BE2C (cell line): ENCODE data around the gene RBM33.

ENCODE experiments used
- DNase-seq: peaks from one replicate; pipeline ENCODE4 v3.0.0-alpha.2; 2020
- H3K27me3 ChIP-seq: fragments of 250-450 bp; sonication (Bioruptor Pico); 2 replicates; pipeline ENCODE4 v1.5.1; 2020; ENCODE audit warnings: mild to moderate bottlenecking
- H3K36me3 ChIP-seq: fragments of 250-450 bp; sonication (Bioruptor Pico); 2 replicates; pipeline ENCODE4 v1.5.1; 2020; ENCODE audit warnings: mild to moderate bottlenecking
- H3K4me1 ChIP-seq: fragments of 250-450 bp; sonication (Bioruptor Pico); 2 replicates; pipeline ENCODE4 v1.5.1; 2020
- H3K4me3 ChIP-seq: 2 replicates; pipeline ENCODE4 v1.5.1; 2011; ENCODE audit warnings: low read depth, low read length
- H3K9me3 ChIP-seq: fragments of 250-450 bp; sonication (Bioruptor Pico); 2 replicates; pipeline ENCODE4 v1.5.1; 2020
- TF ChIP-seq, protein P1 (sequence below): IDR thresholded peaks from 2 replicates; pipeline ENCODE4 v1.5.1; 2012; ENCODE audit warnings: mild to moderate bottlenecking, low read depth, low read length

Gene RBM33

DNA sequence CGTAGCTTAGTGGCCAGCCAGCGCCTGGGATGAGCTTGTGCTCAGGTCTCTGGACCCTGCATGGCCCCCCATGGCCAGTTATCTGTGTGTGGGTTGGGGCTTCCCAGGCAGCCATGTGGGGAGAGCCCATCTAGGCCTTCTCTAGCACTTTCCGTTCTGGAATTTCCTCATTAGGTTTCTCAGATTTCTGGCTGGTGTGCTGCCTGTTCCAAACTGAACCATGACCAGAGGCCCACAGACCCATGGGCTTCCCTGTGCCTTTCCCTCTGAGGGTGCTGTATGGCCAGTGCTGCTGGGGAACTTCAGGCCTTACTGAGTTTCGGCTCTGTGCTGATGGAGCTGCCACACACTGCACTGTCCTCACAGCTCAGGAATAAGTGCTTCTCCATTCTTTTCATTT lies 117.6 kb downstream of the RBM33 start:
- Histone ChIP-seq H3K9me3 (no peaks in the 10 kb centered on the region; the same call in 1 of the 2 replicates), H3K27me3 (no peaks in the 10 kb centered on the region), H3K36me3 (peaks cover 33% of the 10 kb centered on the region), H3K4me1 (no peaks in the 10 kb centered on the region), H3K4me3 (no peak overlapping the region)
- DNase-seq = no peak
- TF ChIP-seq, protein P1, sequence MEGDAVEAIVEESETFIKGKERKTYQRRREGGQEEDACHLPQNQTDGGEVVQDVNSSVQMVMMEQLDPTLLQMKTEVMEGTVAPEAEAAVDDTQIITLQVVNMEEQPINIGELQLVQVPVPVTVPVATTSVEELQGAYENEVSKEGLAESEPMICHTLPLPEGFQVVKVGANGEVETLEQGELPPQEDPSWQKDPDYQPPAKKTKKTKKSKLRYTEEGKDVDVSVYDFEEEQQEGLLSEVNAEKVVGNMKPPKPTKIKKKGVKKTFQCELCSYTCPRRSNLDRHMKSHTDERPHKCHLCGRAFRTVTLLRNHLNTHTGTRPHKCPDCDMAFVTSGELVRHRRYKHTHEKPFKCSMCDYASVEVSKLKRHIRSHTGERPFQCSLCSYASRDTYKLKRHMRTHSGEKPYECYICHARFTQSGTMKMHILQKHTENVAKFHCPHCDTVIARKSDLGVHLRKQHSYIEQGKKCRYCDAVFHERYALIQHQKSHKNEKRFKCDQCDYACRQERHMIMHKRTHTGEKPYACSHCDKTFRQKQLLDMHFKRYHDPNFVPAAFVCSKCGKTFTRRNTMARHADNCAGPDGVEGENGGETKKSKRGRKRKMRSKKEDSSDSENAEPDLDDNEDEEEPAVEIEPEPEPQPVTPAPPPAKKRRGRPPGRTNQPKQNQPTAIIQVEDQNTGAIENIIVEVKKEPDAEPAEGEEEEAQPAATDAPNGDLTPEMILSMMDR = no peak

DNA sequence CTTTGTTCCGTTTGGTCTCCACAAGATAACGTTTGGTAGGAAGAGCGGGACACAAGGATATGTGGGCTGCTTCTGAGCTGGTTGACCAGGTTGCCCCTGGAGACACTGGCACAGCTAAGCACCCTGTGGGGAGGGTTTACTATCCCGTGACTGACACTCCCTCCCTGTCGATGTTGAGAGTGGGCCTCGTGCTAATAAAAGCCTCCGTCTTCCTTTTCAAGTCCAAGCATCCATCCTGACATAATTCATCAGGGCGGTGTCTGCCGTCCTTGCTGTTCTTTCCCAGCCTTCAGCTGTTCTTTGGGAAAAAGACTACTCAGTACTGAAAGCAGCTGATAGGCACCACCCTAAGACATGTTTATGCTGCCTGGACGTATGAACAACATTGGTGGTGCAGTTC lies 118.2 kb downstream of the RBM33 start:
- no peaks in the 10 kb centered on the region for H3K27me3 ChIP-seq
- no peak for DNase-seq
- no peaks in the 10 kb centered on the region for H3K4me1 ChIP-seq
- TF ChIP-seq, protein P1 = no peak
- no peaks in the 10 kb centered on the region; the same call in 1 of the 2 replicates for H3K9me3 ChIP-seq
- peaks cover 32% of the 10 kb centered on the region for H3K36me3 ChIP-seq
- H3K4me3 ChIP-seq = no peak overlapping the region

DNA sequence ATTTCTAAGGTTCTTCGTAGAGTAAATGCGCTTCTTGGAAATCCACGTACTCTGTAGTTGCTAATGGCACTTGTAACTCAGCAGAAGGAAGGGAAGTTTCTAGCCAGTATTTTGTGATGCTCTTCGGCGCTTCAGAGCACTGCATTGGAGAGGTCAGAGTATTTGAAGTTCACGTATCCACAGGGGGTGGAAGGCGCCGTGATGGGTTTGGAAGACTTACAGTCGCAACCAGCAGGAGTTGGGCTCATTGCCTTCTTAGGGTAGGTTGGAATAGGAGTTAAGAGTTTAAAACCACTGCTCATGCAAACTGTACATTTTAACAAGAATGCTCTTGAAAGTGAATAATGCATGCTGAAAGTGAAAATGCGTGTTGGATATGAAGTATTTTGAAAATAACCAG lies 118.7 kb downstream of the RBM33 start:
- H3K9me3 ChIP-seq = no peaks in the 10 kb centered on the region; the same call in 1 of the 2 replicates
- TF ChIP-seq, protein P1 = no peak
- no peak for DNase-seq
- H3K4me3 ChIP-seq = no peak overlapping the region
- peaks cover 32% of the 10 kb centered on the region for H3K36me3 ChIP-seq
- no peaks in the 10 kb centered on the region for H3K27me3 ChIP-seq
- H3K4me1 ChIP-seq = no peaks in the 10 kb centered on the region

DNA sequence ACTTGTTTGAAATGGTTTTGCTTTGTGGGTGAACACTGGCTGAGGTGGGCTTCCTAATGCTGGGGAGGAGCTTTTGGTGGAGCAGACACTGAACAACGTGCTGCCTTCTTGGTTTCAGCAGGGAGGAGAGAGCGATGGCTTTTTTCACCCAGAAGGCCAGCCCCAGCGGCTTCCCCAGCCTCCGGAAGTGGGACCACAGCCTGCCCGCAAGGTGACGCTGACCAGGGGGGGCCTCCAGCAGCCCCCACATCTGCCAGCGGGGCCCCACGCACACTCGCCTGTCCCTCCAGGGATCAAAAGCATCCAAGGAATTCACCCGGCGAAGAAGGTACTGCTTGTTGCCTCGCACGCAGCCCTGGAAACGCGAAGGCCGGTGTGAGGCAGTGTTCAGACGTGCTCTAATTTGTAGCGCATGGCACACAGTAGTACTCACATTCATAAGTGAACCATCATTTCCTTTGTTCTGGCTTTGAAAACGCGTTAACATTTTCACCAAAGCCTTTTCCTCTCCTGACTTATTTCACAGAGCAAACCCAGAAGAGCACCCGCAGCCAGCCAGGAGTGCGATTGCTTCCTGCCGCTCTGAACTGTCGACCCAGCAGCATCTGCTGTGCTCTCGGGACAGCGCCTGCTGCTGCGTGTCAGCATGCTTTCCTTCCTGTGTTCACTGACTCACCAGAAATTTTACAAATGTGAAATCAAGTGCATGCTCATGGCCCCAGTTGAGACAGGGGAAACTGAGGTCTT lies 119.4 kb downstream of the RBM33 start:
- H3K4me3 ChIP-seq = no peak overlapping the region
- H3K27me3 ChIP-seq = no peaks in the 10 kb centered on the region
- TF ChIP-seq, protein P1 = no peak
- H3K9me3 ChIP-seq = no peaks in the 10 kb centered on the region; the same call in 1 of the 2 replicates
- peaks cover 32% of the 10 kb centered on the region for H3K36me3 ChIP-seq
- no peak for DNase-seq
- H3K4me1 ChIP-seq = no peaks in the 10 kb centered on the region

DNA sequence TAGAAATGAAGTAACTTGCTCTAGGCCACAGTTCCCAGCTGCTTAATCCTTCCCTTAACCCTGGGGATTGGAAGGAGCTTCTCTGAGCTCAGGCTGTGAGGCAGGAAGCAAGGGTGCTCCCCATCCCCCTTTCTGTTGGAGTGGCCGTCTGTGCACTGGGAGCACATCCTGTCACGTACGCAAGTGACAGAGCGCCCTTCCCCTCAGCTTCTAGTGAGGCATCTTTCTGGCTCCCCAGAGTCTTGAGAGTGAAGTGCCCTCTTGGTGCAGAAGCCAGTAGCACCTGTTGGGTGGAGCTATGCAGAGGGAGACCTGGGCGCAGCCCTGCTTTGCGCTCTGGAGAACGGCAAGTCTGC lies 120.0 kb downstream of the RBM33 start:
- no peaks in the 10 kb centered on the region; the same call in 1 of the 2 replicates for H3K9me3 ChIP-seq
- no peak overlapping the region for H3K4me3 ChIP-seq
- H3K36me3 ChIP-seq = peaks cover 34% of the 10 kb centered on the region
- DNase-seq = no peak
- TF ChIP-seq, protein P1 = no peak
- no peaks in the 10 kb centered on the region for H3K27me3 ChIP-seq
- no peaks in the 10 kb centered on the region for H3K4me1 ChIP-seq

DNA sequence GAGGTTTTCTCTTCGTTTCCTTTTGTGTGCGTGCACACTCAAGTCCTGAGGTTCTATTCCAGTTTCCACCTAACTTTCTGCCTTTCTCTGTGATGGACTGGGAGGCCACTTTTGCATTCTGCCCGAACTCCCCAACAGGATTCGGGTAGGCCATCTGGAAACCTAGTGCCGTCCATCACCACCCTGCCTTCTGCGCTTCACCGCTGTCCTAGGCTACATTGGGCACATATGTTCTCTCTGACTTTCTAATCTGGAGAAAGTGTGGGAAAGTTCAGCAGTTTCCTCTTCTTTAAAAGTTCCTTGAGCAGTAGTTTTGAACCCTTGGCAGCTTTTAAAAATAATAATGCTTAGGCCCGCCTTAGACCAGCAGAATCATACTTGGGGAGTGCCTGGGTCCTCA lies 121.0 kb downstream of the RBM33 start:
- Histone ChIP-seq H3K27me3 (no peaks in the 10 kb centered on the region), H3K4me1 (no peaks in the 10 kb centered on the region), H3K9me3 (no peaks in the 10 kb centered on the region; the same call in 1 of the 2 replicates), H3K36me3 (peaks cover 36% of the 10 kb centered on the region), H3K4me3 (no peak overlapping the region)
- DNase-seq = no peak
- TF ChIP-seq, protein P1 = no peak
